GM21367 (cell line): ENCODE data around the gene KRTAP5-9.
"Not testable (repeated sequence)": the region's sequence is repeated elsewhere in the genome, so short reads cannot be mapped to it uniquely, and the experiment has no call there.

ENCODE experiments used
- ATAC-seq: cut with Tn5 transposase; IDR thresholded peaks from one replicate; pipeline ENCODE4 v1.9.1; 2021; ENCODE audit not compliant: unreplicated experiment

Gene KRTAP5-9

DNA sequence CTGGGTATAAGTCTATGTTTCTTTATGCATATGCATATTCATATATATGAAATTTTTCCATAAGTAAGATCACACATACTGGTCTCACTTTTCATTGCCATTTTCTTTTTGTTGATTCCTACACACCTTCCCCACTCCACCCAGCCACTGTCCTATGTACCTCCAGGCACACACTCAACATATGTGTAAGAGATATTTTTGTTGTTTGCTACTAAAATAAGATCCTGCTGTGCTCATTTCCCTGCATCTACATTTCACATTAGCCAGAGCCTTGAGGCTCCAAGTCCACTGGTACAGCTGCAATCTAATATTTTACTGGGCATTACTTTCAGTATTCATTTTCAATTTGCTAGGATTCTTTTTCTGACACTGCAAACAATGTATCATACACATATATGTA is 9.0 kb downstream of the KRTAP5-9 start:
- no peak for ATAC-seq

DNA sequence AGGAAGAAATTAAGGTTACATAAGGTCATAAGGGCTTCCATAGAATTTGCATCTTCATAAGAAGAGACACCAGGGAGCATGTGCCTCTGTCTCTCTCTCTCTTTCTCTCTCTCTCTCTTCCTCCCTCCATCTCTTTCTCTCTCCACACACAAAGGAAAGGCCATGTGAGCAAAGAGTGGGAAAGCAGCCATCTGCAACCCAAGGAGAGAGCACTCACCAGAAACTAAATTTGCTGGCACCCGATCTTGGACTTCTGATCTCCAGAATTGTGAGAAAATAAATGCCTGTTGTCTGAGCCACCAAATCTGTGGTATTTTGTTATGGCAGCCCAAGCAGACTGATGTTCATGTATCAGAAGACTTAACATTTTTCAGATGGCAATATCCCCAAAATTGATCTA is 10.8 kb downstream of the KRTAP5-9 start:
- no peak for ATAC-seq

DNA sequence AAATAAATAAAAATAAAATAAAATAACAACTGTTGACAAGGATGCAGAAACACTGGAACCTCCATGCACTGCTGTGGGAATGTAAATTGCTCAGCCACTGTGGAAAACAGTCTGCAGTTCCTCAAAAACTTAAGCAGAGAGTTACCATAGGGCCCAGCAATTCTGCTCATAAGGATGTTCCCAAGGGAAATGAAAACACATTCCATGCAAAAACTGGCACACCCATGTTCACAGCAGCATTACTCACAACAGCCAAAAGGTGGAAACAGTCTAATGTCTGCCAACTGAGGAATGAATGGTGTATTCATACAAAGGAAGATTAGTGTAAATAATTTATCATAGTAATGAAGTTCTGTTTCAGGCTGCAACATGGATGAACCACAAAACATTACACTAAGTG is 13.9 kb downstream of the KRTAP5-9 start:
- ATAC-seq: no peak

DNA sequence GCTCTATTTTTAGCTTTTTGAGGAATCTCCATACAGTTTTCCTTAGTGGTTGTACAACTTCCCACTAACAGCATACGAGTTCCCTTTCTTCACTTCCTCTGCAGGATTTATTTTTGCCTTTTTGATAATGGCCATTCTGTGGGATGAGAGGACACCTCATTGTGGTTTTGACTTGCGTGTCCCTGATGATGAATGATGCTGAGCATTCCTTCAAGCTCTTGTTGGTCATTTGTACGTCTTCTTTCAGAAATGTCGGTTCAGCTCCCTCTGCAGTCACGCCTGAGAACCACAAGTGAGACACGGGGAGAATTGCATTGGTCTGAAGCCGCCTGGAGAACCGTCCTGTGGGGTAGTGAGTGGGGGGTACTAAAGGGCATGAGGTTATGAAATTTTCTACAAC is 15.2 kb downstream of the KRTAP5-9 start:
- ATAC-seq: no peak

DNA sequence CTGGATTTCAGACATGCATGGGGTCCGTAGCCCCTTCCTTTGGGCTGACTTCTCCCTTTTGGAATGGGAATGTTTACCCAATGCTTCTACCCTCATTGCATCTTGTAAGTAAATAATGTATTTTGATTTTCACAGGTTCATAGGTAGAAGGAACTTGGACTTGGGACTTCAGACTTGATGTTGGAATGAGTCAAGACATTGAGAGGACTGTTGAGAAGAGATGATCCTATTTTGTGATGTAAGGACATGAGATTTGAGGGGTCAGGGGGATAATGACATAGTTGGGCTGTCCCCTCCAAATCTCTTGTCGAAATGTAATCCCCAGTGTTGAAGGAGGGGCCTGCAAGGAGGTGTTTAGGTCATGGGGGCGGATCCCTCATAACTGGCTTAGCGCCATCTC is 16.2 kb downstream of the KRTAP5-9 start:
- no peak for ATAC-seq

DNA sequence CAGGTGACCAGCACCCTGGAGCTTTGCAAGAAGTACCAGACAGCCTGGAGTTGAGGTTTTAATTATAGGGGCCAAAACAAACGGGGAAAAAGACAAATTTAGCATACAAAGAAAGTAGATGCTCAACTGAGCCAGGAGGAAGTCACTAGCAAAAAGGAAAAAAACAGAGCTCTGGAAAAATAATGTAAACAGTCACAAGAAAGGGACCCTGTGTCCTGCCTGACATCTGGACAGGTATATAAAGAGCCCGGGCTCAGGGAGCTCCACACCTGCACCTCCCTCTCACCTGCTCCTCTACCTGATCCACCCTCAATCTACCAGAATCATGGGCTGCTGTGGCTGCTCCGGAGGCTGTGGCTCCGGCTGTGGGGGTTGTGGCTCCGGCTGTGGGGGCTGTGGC is 17.0 kb downstream of the KRTAP5-9 start, which contains the start of gene KRTAP5-10:
KRTAP5-10 (plus strand) TSS at position 301 of the 400 bp plus-strand sequence; CDS start at position 326, 25 bp downstream.
- no peak for ATAC-seq

DNA sequence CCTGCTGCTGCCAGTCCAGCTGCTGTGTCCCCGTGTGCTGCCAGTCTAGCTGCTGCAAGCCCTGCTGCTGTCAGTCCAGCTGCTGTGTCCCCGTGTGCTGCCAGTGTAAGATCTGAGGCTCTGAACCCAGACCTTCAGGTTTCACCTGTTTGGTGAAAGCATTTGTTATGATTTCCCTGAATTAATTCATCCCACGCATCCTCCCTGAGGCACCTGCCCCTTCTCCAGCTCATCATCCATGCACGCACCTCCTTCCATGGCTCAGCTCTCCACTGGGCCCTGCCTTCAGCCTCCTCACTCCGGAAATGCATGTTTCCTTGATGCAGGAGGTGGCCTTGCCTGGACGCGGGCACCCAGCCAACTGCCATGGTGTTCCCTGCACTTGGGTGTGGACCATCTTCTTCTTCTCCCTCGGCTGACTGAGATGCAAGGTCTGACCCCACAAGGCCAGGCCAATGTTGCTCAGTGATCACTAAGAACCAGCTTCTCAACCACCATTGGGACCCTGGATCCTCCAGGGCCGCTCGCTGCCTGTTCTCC is 17.9 kb downstream of the KRTAP5-9 start:
- no peak for ATAC-seq

DNA sequence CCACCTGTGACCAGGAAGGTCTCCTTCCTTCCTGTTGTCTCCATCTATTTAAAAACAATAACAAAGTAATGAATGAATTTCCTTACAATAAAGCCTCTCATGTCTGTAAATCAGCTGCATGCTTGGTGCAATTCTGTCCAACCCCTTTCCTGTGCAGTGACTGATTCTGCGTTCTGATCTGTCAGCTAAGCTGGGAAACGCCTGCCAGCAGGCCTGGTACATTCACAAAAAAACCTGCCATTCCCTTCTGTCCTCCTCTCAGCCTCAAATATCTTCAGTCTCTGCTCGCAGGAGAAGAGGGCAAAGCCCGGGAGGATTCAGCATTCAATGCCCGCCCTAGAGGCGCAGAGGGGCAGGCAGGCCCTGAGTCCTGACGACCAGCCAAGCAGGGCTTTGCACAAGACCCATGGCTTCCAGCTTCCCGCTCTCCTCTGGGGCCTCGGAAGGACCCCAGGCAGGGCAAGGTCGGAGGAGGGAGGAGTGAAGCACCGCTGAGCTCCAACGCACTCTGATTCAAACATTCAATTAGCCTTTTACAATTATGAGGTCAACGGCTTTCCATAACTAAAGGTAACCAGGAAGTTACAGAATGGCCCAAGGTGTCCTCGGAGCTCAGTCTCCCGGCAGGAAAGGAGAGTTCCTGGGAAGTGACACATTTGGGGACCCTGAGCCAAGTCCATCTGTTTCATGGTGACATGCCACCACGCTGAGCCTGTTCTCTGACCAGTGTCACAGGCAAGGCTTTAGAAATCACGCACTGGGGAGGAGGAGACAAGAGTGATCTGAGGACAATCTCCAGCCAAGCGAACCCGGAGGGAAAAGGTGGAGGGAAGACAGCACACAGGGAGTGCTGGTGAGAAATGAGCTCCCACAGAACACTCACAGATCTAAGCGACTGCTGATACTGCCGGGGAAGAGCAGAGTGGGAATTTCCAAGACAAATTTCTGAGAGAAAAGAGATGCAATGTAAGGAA is 18.7 kb downstream of the KRTAP5-9 start:
- not testable (repeated sequence) for ATAC-seq

DNA sequence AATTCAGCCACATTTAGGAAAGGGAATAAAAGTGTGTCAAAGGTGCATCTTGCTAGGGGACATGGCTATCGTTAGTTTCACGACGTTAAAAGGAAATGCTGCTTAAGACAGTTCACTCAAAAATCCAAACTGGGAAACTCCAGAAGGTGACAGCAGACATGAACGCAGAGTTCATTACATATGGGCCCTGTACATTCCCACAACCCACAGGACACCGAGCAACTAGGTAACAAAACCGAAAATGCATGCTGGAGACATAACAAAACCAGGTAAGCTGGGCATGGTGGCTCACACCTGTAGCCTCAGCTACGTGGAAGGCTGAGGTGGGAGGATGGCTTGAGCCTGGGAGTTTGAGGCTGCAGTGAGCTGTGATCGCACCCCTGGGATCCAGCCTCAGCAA is 19.4 kb downstream of the KRTAP5-9 start:
- ATAC-seq: not testable (repeated sequence)

DNA sequence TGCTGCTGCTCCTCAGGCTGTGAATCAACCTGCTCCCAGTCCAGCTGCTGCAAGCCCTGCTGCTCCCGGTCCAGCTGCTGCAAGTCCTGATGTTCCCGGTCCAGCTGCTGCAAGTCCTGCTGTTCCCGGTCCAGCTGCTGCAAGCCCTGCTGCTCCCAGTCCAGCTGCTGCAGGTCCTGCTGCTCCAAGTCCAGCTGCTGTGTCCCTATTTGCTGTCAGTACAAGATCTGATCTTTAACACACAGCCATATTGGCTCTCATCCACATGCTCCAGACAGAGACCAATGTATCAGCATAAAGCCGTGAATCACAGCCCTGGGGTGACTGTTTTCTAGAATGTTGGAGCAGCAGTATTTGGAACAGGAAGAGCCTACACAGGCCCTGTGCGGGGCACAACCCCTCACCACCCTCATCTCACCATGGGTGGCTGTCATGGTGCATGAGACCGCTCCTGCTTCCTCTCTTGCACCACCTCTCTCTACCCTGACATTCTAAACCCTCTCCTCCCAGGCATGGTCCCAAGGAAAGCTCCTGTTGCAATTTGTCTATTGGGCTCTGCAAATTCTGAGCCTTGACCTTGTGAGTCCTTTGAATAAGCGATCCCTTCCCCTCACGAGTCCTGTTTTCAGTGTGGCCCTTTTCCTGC is 20.6 kb downstream of the KRTAP5-9 start:
- no peak for ATAC-seq

DNA sequence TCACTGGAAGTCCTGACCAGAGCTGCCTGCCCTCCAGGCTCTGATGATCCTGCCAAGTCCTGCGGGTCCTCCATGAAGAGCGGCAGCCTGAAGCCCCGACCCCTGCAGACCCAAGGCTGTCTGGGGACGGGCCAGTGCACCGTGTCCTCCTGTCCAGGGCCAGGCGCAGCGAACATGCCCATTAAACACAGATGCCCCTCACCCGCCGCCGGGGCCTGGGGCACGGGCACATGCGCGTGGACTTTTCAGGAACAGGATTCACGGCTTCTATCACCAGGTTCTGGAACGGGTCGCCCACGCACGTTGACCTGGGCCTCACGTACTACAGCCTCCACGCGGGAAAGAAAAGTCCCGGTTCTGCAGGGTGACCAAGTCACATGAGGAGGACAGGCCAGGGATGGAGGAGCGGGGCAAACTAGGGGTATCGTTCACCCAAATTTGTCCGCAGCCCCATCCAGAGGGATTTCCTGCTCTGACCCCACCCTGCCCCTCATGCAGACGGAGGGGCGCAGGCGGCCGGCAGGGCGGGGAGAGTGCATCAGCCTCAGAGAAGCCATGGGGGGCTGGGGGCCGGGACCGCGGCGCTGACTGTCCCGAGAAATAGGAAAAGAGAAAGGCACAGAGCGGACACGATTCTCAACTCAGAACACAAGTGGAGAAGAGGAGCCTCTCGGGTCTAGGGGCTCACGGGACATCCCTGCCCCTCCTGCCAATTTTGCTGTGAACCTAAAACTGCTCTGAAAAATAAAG is 23.1 kb downstream of the KRTAP5-9 start:
- ATAC-seq: not testable (repeated sequence)

DNA sequence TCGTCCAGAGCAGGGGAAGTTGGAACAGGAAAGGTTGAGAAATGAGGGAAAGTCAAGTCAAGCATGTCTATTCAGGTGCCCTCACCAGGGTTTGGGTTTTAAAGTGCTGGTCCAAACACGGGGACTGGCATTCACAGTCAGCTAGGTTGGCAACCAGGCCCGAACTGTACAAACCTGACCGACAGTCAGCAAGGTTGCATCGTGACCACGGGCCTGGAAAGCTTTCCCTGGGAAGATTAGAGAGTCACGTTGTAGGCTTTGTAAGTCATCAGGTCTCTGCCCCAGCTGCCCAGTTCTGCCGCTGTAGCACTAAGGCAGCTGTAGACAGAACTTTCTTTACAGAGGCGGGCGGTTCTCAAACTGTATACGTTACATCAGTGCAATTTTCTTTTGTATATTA is 24.6 kb downstream of the KRTAP5-9 start:
- ATAC-seq: no peak

DNA sequence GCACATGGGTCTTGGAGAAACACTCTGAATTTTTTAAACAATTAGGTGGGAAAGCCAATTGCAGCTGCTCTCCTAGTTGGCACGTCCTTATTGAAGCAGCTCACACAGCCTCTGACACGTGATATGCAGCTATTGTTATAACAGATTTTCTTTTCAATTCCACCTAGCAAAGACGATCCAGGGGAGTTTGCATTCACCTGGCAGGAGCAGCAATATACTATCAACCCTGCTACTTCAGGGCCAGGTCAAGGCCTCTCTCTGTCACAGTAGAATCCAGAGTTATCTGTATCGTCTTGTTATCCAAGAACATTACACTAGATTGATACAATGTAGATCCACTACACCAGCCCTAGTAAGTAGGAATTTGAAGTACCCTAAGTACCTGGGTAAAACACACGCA is 26.2 kb downstream of the KRTAP5-9 start:
- no peak for ATAC-seq

DNA sequence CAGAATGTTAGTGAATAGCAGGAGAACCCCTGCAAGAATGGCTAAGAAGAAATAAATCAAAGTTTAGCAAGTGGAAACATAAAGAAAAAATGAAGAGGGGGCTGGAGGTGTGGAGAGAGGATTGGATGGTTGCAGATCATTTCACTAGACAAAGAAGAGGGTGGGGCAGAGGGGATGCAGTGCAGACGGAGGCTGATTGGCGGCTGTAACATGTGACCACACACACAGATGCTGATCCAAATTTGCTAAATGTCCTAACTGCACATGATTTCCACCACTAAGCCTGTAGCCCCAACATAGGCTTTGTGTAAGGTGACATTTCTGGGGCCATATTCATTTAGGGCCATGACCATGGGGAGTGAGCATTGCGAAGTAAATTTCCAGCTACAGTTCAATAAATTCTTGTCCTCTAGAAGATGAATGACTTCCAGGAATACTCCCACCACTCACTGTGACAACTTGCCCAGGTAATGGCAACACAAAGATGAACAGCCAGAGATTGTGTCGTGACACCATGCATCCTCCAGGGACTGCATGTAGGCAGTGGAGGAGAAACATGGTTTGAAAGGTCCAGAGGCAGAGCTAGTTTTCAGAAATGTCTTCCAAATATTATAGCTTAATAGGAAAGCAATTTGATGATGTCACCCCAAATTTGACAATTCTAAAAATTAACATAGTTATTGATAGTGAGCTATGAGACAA is 27.7 kb downstream of the KRTAP5-9 start:
- ATAC-seq: no peak

DNA sequence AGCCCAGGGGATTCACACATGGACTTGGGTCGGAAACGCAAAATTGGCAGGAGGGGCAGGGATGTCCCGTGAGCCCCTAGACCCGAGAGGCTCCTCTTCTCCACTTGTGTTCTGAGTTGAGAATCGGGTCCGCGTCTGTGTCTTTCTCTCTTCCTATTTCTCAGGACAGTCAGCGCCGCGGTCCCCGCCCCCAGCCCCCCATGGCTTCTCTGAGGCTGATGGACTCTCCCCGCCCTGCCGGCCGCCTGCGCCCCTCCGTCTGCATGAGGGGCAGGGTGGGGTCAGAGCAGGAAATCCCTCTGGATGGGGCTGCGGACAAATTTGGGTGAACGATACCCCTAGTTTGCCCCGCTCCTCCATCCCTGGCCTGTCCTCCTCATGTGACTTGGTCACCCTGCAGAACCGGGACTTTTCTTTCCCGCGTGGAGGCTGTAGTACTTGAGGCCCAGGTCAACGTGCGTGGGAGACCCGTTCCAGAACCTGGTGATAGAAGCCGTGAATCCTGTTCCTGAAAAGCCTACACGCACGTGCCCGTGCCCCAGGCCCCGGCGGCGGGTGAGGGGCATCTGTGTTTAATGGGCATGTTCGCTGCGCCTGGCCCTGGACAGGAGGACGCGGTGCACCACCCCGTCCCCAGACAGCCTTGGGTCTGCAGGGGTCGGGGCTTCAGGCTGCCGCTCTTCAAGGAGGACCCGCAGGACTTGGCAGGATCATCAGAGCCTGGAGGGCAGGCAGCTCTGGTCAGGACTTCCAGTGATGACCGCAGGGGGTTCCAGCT is 28.7 kb downstream of the KRTAP5-9 start:
- ATAC-seq: not testable (repeated sequence)

DNA sequence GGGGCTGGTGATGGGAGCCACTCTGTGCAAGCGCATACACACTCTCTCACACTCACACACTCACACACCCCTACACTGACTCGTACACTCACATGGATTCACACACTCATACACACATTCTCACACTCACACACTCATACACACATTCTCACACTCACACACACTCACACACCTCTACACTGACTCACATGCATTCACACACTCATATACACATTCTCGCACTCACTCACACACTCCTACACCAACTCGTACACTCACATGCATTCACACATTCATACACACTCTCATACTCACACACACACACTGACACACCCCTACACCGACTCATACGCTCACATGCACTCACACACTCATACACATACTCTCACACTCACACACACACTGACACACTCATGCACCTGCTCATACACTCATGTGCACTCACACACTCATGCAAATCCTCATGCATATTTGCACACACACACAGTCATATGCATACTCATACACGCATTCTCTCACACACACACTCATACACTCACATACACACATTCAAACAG is 29.3 kb downstream of the KRTAP5-9 start:
- ATAC-seq: no peak

DNA sequence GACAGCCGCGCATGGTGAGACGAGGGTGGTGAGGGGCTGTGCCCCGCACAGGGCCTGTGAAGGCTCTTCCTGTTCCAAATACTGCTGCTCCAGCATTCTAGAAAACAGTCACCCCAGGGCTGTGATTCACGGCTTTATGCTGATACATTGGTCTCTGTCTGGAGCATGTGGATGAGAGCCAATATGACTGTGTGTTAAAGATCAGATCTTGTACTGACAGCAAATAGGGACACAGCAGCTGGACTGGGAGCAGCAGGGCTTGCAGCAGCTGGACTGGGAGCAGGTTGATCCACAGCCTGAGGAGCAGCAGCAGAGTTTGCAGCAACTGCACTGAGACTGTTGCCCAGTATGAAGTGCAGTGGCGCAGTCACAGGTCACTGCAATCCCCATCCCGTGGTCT is 31.3 kb downstream of the KRTAP5-9 start:
- ATAC-seq: not testable (repeated sequence)

DNA sequence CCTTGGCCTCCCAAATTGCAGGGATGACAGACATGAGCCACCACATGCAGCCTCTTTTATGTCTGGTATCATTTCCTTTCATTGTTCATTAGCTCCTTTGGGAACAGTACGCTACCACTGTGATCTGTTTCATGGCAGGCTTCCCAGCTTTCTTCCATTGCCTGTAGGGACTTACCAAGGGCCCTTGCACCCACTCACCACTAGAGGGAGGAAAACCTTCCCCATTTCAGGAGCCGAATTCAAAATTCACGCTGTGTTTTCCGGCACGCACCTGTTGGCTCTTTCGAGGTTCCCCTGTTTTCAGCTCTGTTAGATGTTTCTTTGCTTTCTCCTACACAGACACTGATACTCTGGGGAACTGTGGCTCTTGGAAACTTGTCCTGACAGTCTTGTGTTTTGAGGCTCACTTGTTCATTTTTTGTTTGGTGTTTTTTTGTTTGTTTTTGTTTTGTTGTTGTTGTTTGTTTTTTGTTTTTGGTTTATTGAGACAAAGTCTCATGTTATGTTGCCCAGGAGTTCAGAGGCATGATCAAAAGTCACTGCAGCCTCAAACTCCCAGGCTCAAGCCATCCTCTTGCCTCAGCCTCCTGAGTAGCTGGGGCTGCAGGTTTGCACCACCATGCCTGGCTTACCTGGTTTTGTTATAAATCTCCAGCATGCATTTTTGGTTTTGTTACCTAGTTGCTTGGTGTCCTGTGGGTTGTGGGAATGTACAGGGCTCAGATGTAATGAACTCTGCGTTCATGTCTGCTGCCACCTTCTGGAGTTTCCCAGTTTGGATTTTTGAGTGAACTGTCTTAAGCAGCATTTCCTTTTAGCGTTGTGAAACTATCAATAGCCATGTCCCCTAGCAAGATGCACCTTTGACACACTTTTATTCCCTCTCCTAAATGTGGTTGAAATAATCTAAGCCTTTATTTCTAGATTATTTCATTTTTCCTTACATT is 32.1 kb downstream of the KRTAP5-9 start:
- ATAC-seq: no peak
